M059J (cell line): Measurements from ENCODE around the gene GFER. TPM values are rescaled to one million over a fixed set of nuclear protein-coding genes. Genes with fewer than 3 reads are reported as not detected.
"Not testable (repeated sequence)": the region's sequence is repeated elsewhere in the genome, so short reads cannot be mapped to it uniquely, and the experiment has no call there.

Experiments used
- DNase-seq: peaks from one replicate; pipeline ENCODE4 v3.0.0-alpha.2; 2012; ENCODE audit warnings: low read depth
- total RNA-seq: library from RNA; depleted of rRNA; stranded (reverse); fragments of >200 nt; shearing (Covaris generic); gene quantifications from 2 replicates; pipeline ENCODE4 v1.2.3, GENCODE V29; 2014

Gene GFER
- total RNA-seq, 1 experiment from 2014 or later = 21.0 TPM

- DNase-seq = not testable (repeated sequence)
Measured at GRCh38 chr16:1957434-1958142, 26.4 kb upstream of the GFER start.

GRCh38 chr16:1958143-1958491 is 25.9 kb upstream of the GFER start:
- not testable (repeated sequence) for DNase-seq

GRCh38 chr16:1958715-1959268 is 25.2 kb upstream of the GFER start:
- DNase-seq = no peak

GRCh38 chr16:1959269-1960039 is 24.5 kb upstream of the GFER start, which contains the start of gene NDUFB10:
Gene NDUFB10 (plus strand): TSS chr16:1959538. CDS start chr16:1959625, 87 bp downstream.
- DNase-seq = peak; percentile 83

GRCh38 chr16:1960665-1961630 is 23.0 kb upstream of the GFER start:
- peak; percentile 48 for DNase-seq

- peak; percentile 20 for DNase-seq
Measured at GRCh38 chr16:1961651-1962067, 22.3 kb upstream of the GFER start.

- DNase-seq = not testable (repeated sequence)
Measured at GRCh38 chr16:1962161-1963153, 21.5 kb upstream of the GFER start.

GRCh38 chr16:1963806-1964505 is 20.0 kb upstream of the GFER start:
- DNase-seq = peak; percentile 44

GRCh38 chr16:1964506-1965395 is 19.2 kb upstream of the GFER start, which contains the start of gene RPS2:
Gene RPS2 (minus strand): TSS chr16:1964826. CDS start chr16:1964625, 201 bp downstream.
- DNase-seq = peak; percentile 97

- DNase-seq = no peak
Measured at GRCh38 chr16:1965396-1966001, 18.5 kb upstream of the GFER start.

GRCh38 chr16:1966460-1966859 is 17.5 kb upstream of the GFER start, which contains the start of gene RNF151:
Gene RNF151 (plus strand): TSS chr16:1966856. CDS start chr16:1966882, 26 bp downstream.
- no peak for DNase-seq

GRCh38 chr16:1968146-1968953 is 15.6 kb upstream of the GFER start:
- DNase-seq = no peak

- DNase-seq = peak; percentile 93
Measured at GRCh38 chr16:1971796-1972489, 12.1 kb upstream of the GFER start, which contains the start of gene TBL3. Gene TBL3 (plus strand): TSS chr16:1972053. CDS start chr16:1972165, 112 bp downstream.

GRCh38 chr16:1972490-1972877 is 11.5 kb upstream of the GFER start:
- peak; percentile 42 for DNase-seq

- DNase-seq = no peak
Measured at GRCh38 chr16:1973461-1974156, 10.4 kb upstream of the GFER start.
